ENCODE results near the gene SLC41A2. TPM values are rescaled to one million over a fixed set of nuclear protein-coding genes. Genes with fewer than 3 reads are reported as not detected.
"Not testable (repeated sequence)": the region's sequence is repeated elsewhere in the genome, so short reads cannot be mapped to it uniquely, and the experiment has no call there.

The SLC41A2 gene
- total and polyA plus RNA-seq, 2 donors (not counting 1 experiment from before 2014, with no cell fraction given) = 0.51 to 13.0 TPM

GRCh38 chr12:104985206-104985605, 27.1 kb upstream of the SLC41A2 start:
- CTCF ChIA-PET = interaction anchor here (2.0 kb wide), 1 partner anchor 10 kb away, joined by 5 read pairs; no protein-coding TSS in a partner anchor
- WGBS (ENCODE audit: insufficient coverage) = no CpG with 5 or more reads among the region's 4 CpGs
- Histone ChIP-seq H3K9ac (ENCODE audit: low read length) (peak overlapping the region; percentile 86), H3K4me1 (ENCODE audit: control insufficient read depth in 2 of 2, insufficient read depth in 2 of 2, low read length in 2 of 2) (peaks cover 17 to 18% of the 10 kb centered on the region in 2 donors), H3K27me3 (replicated peaks in 1 of 4; ENCODE audit: control extremely low read depth in 1 of 4, control insufficient read depth in 3 of 4, insufficient read depth in 4 of 4, low read length in 3 of 4) (no peaks in the 10 kb centered on the region), H3K36me3 (replicated peaks in 1 of 2; ENCODE audit: control extremely low read depth in 1 of 2, control insufficient read depth in 1 of 2, extremely low read depth in 1 of 2, insufficient read depth in 2 of 2, low read length in 1 of 2) (peaks cover 0 to 1% of the 10 kb centered on the region in 2 experiments), H3K4me2 (replicated peaks; ENCODE audit: low read depth, low read length, poor library complexity, severe bottlenecking) (peak overlapping the region; percentile 90), H3K4me3 (ENCODE audit: control extremely low read depth in 1 of 5, extremely low read depth in 1 of 5, insufficient read depth in 1 of 5, low read depth in 2 of 5, low read length in 4 of 5) (peak overlapping the region in 3 of 5 experiments; percentile 65 to 93 (median 88)), H2AFZ (ENCODE audit: insufficient read depth, low read depth, low read length, poor library complexity, severe bottlenecking) (peak overlapping the region; percentile 97), H3K9me3 (ENCODE audit: control extremely low read depth in 1 of 3, control insufficient read depth in 2 of 3, insufficient read depth in 1 of 3, low read length in 2 of 3) (no peaks in the 10 kb centered on the region), H4K20me1 (ENCODE audit: control insufficient read depth, insufficient read depth, low read length, poor library complexity, severe bottlenecking) (no peaks in the 10 kb centered on the region), H3K79me2 (ENCODE audit: control insufficient read depth, insufficient read depth, low read length) (peaks cover 31% of the 10 kb centered on the region), H3K27ac (ENCODE audit: low read length in 2 of 2) (no peak overlapping the region)
- POLR2A ChIA-PET = no interaction called here
- Mint-ChIP-seq H3K4me3 (peak overlapping the region; percentile 87), H3K27ac (no peak overlapping the region), H3K4me1 (peaks cover 27% of the 10 kb centered on the region), H3K9me3 (ENCODE audit: insufficient read depth) (no peaks in the 10 kb centered on the region), H3K27me3 (no peaks in the 10 kb centered on the region)
- DNase-seq (no peak), ATAC-seq (ENCODE audit: low read depth) (no peak)
- no peak for TF ChIP-seq CTCF (IDR thresholded peaks at IDR 0.05)
- intact Hi-C loops (cut with micrococcal nuclease) = no loop called here

- CTCF ChIA-PET = interaction anchor here (1.0 to 1.5 kb wide), 2 partner anchors 10 to 18 kb away, joined by 3 to 5 read pairs; no protein-coding TSS in a partner anchor
- H3K9ac ChIP-seq (ENCODE audit: low read length); H3K27me3 Mint-ChIP-seq; intact Hi-C loops (cut with micrococcal nuclease); H3K27me3 ChIP-seq (replicated peaks in 1 of 4; ENCODE audit: control extremely low read depth in 1 of 4, control insufficient read depth in 3 of 4, insufficient read depth in 4 of 4, low read length in 3 of 4); H3K9me3 ChIP-seq (ENCODE audit: control extremely low read depth in 1 of 3, control insufficient read depth in 2 of 3, insufficient read depth in 1 of 3, low read length in 2 of 3); ATAC-seq (ENCODE audit: low read depth); H3K27ac ChIP-seq (ENCODE audit: low read length in 2 of 2); H3K27ac Mint-ChIP-seq; H2AFZ ChIP-seq (ENCODE audit: insufficient read depth, low read depth, low read length, poor library complexity, severe bottlenecking); H3K9me3 Mint-ChIP-seq (ENCODE audit: insufficient read depth); H3K79me2 ChIP-seq (ENCODE audit: control insufficient read depth, insufficient read depth, low read length); H3K36me3 ChIP-seq (replicated peaks in 1 of 2; ENCODE audit: control extremely low read depth in 1 of 2, control insufficient read depth in 1 of 2, extremely low read depth in 1 of 2, insufficient read depth in 2 of 2, low read length in 1 of 2); DNase-seq; H3K4me3 ChIP-seq (ENCODE audit: control extremely low read depth in 1 of 5, extremely low read depth in 1 of 5, insufficient read depth in 1 of 5, low read depth in 2 of 5, low read length in 4 of 5); H3K4me3 Mint-ChIP-seq; H3K4me2 ChIP-seq (replicated peaks; ENCODE audit: low read depth, low read length, poor library complexity, severe bottlenecking); POLR2A ChIA-PET; H4K20me1 ChIP-seq (ENCODE audit: control insufficient read depth, insufficient read depth, low read length, poor library complexity, severe bottlenecking): not testable (repeated sequence)
- H3K4me1 Mint-ChIP-seq = peaks cover 30% of the 10 kb centered on the region
- WGBS (ENCODE audit: insufficient coverage) = 95% methylated on average over 15 of the region's 15 CpGs
- H3K4me1 ChIP-seq (ENCODE audit: control insufficient read depth in 2 of 2, insufficient read depth in 2 of 2, low read length in 2 of 2) = peaks cover 24 to 32% of the 10 kb centered on the region in 2 donors
Observed at GRCh38 chr12:104977688-104978087, 19.6 kb upstream of the SLC41A2 start.
